PC-3 (cell line): Measurements from ENCODE around the gene LRBA. TPM values are rescaled to one million over a fixed set of nuclear protein-coding genes. Genes with fewer than 3 reads are reported as not detected.

Experiments used
- ATAC-seq: fragments of 200-7000 bp; cut with Tn5 transposase; 2 replicates; pipeline ENCODE4 v1.9.1; 2020; ENCODE audit warnings: mild to moderate bottlenecking, moderate library complexity
- BruUV-seq: library from RNA; stranded (reverse); fragments of 400-500 nt; replicated peaks from 2 replicates; lab custom pipeline; 2021; lab: Mats Ljungman, UMichigan
- CTCF ChIA-PET: fragments of 300-600 bp; sonication (Branson Sonifier 250); formaldehyde crosslinking; loops from one replicate; lab custom pipeline; 2022; ENCODE audit warnings: antibody characterized with exemption; lab: Charles Lee
- POLR2A ChIA-PET: fragments of 300-600 bp; sonication (Branson Sonifier 250); formaldehyde crosslinking; loops from one replicate; lab custom pipeline; 2022; ENCODE audit warnings: antibody characterized with exemption; ENCODE audit not compliant: unreplicated experiment; lab: Charles Lee
- DNase-seq: peaks from one replicate; pipeline ENCODE4 v3.0.0-alpha.2; 2015
- H2AFZ ChIP-seq: fragments of 300-600 bp; sonication (generic); 2 replicates; pipeline ENCODE4 v1.6.0; 2016; ENCODE audit warnings: antibody characterized with exemption, low read length
- H3F3A ChIP-seq: fragments of 300-600 bp; sonication (generic); one replicate; pipeline ENCODE4 v1.6.0; 2017; ENCODE audit warnings: antibody characterized with exemption, low read length, control low read depth, mild to moderate bottlenecking; ENCODE audit not compliant: unreplicated experiment
- H3K27ac ChIP-seq: fragments of 300-600 bp; sonication (generic); 2 replicates; pipeline ENCODE4 v1.5.1; 2016; ENCODE audit warnings: mild to moderate bottlenecking, low read length
- H3K27me3 ChIP-seq: fragments of 300-600 bp; sonication (generic); 2 replicates; pipeline ENCODE4 v1.6.1; 2016; ENCODE audit warnings: low read length, mixed read lengths
- H3K36me3 ChIP-seq: fragments of 300-600 bp; sonication (generic); 2 replicates; pipeline ENCODE4 v1.6.1; 2016; ENCODE audit warnings: low read depth, mixed run types, low read length, mixed read lengths
- H3K4me1 ChIP-seq: fragments of 300-600 bp; sonication (generic); 2 replicates; pipeline ENCODE4 v1.5.1; 2016; ENCODE audit warnings: low read length; ENCODE audit not compliant: insufficient read depth
- H3K4me2 ChIP-seq: fragments of 300-600 bp; sonication (generic); 2 replicates; pipeline ENCODE4 v1.6.0; 2016; ENCODE audit warnings: low read length
- H3K4me3 ChIP-seq: fragments of 300-600 bp; sonication (generic); 2 replicates; pipeline ENCODE4 v1.5.1; 2016; ENCODE audit warnings: mild to moderate bottlenecking, low read length, mixed read lengths
- H3K79me2 ChIP-seq: fragments of 300-600 bp; sonication (generic); 2 replicates; pipeline ENCODE4 v1.6.1; 2017; ENCODE audit warnings: low read length, mixed read lengths
- H3K9ac ChIP-seq: fragments of 300-600 bp; sonication (generic); 2 replicates; pipeline ENCODE4 v1.6.0; 2016; ENCODE audit warnings: mild to moderate bottlenecking, low read length
- H3K9me2 ChIP-seq: fragments of 300-600 bp; sonication (generic); replicated peaks from 2 replicates; pipeline ENCODE4 v1.6.1; 2016; ENCODE audit warnings: mixed run types, low read length, mixed read lengths
- H3K9me3 ChIP-seq: fragments of 300-600 bp; sonication (generic); 2 replicates; pipeline ENCODE4 v1.6.1; 2016; ENCODE audit warnings: low read length, mixed read lengths
- H4K20me1 ChIP-seq: fragments of 300-600 bp; sonication (generic); 2 replicates; pipeline ENCODE4 v1.6.1; 2016; ENCODE audit warnings: low read length, mixed read lengths
- EZH2 ChIP-seq: fragments of 300-600 bp; sonication (generic); IDR thresholded peaks from one replicate; pipeline ENCODE4 v1.6.1; 2017; ENCODE audit warnings: antibody characterized with exemption, mild to moderate bottlenecking, low read length; ENCODE audit not compliant: unreplicated experiment
- EZH2phosphoT487 ChIP-seq: fragments of 300-600 bp; sonication (generic); IDR thresholded peaks from 2 replicates; pipeline ENCODE4 v1.6.1; 2018; ENCODE audit warnings: mild to moderate bottlenecking, antibody characterized with exemption, low read length, borderline replicate concordance
- intact Hi-C: fragments of 100-400 bp; cut with micrococcal nuclease; formaldehyde crosslinking; loops from 2 replicates; pipeline ENCODE4 v1.9.0; 2023
- total RNA-seq: library from RNA; depleted of rRNA; stranded (reverse); fragments of >200 nt; gene quantifications from 2 replicates; pipeline ENCODE4 v1.2.3, GENCODE V29; 2014
- TF ChIP-seq, protein P1 (sequence below): fragments of 300-600 bp; sonication (generic); conservative IDR thresholded peaks from 2 replicates; pipeline ENCODE4 v1.5.1; 2017; ENCODE audit warnings: antibody characterized with exemption, low read depth, mild to moderate bottlenecking, low read length

LRBA gene
- total RNA-seq, 1 experiment from 2014 or later, result 40.8 TPM

DNA sequence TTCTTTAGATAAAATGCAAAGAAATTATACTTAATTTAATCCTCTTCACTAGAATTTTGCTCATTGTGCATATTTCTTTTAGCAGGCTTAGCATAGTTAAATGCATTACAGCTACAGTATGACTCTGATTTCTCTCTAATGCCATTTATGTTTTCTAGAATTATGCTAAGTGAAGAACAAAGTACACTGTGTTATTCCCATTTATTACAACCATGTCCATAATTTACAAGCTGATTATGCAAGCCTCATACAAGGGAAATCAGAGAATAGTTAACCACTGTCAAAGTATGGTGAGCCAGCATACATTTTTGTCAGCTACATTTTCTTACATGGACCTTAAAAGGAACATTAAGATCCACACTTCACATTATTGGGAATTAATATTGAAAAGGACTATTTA is 334.0 kb downstream of the LRBA start:
- Histone ChIP-seq H3F3A (no peaks in the 10 kb centered on the region), H3K9ac (no peak overlapping the region), H3K9me2 (no peaks in the 10 kb centered on the region), H3K9me3 (no peaks in the 10 kb centered on the region), H3K36me3 (no peaks in the 10 kb centered on the region), H3K79me2 (no peaks in the 10 kb centered on the region), H2AFZ (no peak overlapping the region), H3K27me3 (no peaks in the 10 kb centered on the region), H3K4me3 (no peak overlapping the region), H3K4me1 (no peaks in the 10 kb centered on the region), H3K4me2 (no peak overlapping the region), H3K27ac (no peak overlapping the region), H4K20me1 (no peaks in the 10 kb centered on the region)
- no TSS peak for BruUV-seq
- ChIA-PET POLR2A (no interaction called here), CTCF (no interaction called here)
- TF ChIP-seq EZH2, result no peak
- no peak for TF ChIP-seq EZH2phosphoT487
- TF ChIP-seq, protein P1, sequence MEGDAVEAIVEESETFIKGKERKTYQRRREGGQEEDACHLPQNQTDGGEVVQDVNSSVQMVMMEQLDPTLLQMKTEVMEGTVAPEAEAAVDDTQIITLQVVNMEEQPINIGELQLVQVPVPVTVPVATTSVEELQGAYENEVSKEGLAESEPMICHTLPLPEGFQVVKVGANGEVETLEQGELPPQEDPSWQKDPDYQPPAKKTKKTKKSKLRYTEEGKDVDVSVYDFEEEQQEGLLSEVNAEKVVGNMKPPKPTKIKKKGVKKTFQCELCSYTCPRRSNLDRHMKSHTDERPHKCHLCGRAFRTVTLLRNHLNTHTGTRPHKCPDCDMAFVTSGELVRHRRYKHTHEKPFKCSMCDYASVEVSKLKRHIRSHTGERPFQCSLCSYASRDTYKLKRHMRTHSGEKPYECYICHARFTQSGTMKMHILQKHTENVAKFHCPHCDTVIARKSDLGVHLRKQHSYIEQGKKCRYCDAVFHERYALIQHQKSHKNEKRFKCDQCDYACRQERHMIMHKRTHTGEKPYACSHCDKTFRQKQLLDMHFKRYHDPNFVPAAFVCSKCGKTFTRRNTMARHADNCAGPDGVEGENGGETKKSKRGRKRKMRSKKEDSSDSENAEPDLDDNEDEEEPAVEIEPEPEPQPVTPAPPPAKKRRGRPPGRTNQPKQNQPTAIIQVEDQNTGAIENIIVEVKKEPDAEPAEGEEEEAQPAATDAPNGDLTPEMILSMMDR, result no peak
- DNase-seq, result no peak
- intact Hi-C loops, result no loop called here
- no peak for ATAC-seq

DNA sequence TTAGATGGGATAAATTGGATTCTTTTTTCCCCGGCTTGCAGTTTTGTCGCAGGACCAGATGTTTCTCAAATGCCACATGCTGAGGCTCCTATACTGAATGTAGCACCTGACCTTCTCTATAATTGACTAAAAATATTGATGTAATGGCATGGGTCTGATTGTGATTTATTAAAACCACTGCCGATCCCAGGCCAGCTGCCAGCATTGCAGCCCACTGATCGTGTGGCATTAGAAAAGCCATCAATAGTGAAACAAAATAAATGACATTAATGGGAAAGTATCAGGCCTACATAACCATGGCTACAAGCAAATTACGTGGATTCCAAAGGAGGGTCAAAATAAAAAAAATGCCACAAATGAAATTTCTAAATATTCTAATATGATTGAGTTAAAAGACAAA is 334.4 kb downstream of the LRBA start:
- Histone ChIP-seq H2AFZ (no peak overlapping the region), H3K4me3 (no peak overlapping the region), H3K36me3 (no peaks in the 10 kb centered on the region), H3K4me2 (no peak overlapping the region), H3K9me2 (no peaks in the 10 kb centered on the region), H3K9ac (no peak overlapping the region), H3K27ac (no peak overlapping the region), H3K27me3 (no peaks in the 10 kb centered on the region), H4K20me1 (no peaks in the 10 kb centered on the region), H3K79me2 (no peaks in the 10 kb centered on the region), H3K4me1 (no peaks in the 10 kb centered on the region), H3K9me3 (no peaks in the 10 kb centered on the region), H3F3A (no peaks in the 10 kb centered on the region)
- no peak for TF ChIP-seq EZH2phosphoT487
- TF ChIP-seq EZH2, result no peak
- TF ChIP-seq, protein P1, result no peak
- intact Hi-C loops, result no loop called here
- ATAC-seq (no peak), DNase-seq (no peak)
- no TSS peak for BruUV-seq
- POLR2A ChIA-PET, result no interaction called here
- CTCF ChIA-PET, result no interaction called here

DNA sequence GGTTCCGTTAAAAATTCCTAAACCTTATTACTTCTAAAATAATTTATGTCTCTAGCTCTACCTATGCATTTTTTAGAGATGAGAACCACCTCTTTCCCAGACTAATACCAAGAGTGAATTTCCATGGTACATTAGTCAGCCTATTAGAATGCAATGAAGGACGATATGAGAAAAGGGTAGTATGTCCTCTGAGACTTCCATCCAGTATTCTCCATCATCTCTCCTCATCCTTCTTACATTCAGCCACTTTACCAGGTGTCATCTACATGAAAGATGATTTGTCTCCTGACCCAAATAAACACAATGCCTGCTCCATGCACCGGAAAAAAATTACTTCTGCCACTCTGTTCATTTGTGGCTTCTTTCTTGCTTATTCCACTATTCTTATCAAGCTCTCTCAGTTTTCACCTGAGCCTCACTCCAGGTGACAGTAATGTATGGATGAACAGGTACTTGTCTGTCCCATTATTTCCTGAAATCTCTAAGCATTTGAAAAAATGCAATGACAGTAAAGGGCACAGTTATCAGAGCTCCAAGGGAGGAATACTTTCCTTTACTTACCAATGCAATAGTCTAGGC is 335.2 kb downstream of the LRBA start:
- intact Hi-C loops, result no loop called here
- TF ChIP-seq EZH2 (no peak), EZH2phosphoT487 (no peak)
- TF ChIP-seq, protein P1, result no peak
- BruUV-seq, result no TSS peak
- Histone ChIP-seq H3F3A (no peaks in the 10 kb centered on the region), H2AFZ (no peak overlapping the region), H3K4me2 (no peak overlapping the region), H3K9ac (no peak overlapping the region), H3K4me3 (no peak overlapping the region), H4K20me1 (no peaks in the 10 kb centered on the region), H3K4me1 (no peaks in the 10 kb centered on the region), H3K79me2 (no peaks in the 10 kb centered on the region), H3K27ac (no peak overlapping the region), H3K9me3 (no peaks in the 10 kb centered on the region), H3K36me3 (no peaks in the 10 kb centered on the region), H3K27me3 (no peaks in the 10 kb centered on the region), H3K9me2 (no peaks in the 10 kb centered on the region)
- POLR2A ChIA-PET, result no interaction called here
- CTCF ChIA-PET, result no interaction called here
- no peak for ATAC-seq
- no peak for DNase-seq
